ENCODE results near the gene KLRC1. TPM values are rescaled to one million over a fixed set of nuclear protein-coding genes. Genes with fewer than 3 reads are reported as not detected.
"Not testable (repeated sequence)": the region's sequence is repeated elsewhere in the genome, so short reads cannot be mapped to it uniquely, and the experiment has no call there.

The KLRC1 gene
- 3.7 TPM for polyA plus RNA-seq
- long read RNA-seq, donor 1, partial matches to known transcripts: 0 of 1 reads
- long read RNA-seq, donor 1, other reads (novel, unspliced or antisense): 0 of 1 reads
- long read RNA-seq, donor 2: 0 reads
- long read RNA-seq, donor 3: 0 reads
- long read RNA-seq, donor 4: 0 reads
- long read RNA-seq, donor 5: 0 reads
- long read RNA-seq, donor 6: 0 reads
- long read RNA-seq, donor 7: 0 reads
- long read RNA-seq, donor 8, partial matches to known transcripts: 0 of 4 reads
- long read RNA-seq, donor 8, other reads (novel, unspliced or antisense): 0 of 4 reads
- long read RNA-seq, donor 9: 0 reads
- long read RNA-seq, donor 10, partial matches to known transcripts: 0 of 1 reads
- long read RNA-seq, donor 10, other reads (novel, unspliced or antisense): 0 of 1 reads
- long read RNA-seq, donor 11: 0 reads

- no peak within 1 kb of the TSS for H3K4me3 ChIP-seq (ENCODE audit: low read length)
- H3K9me3 ChIP-seq (ENCODE audit: control insufficient read depth, low read depth, low read length): no peaks in the 10 kb centered on the region
- no peaks in the 10 kb centered on the region for H3K36me3 ChIP-seq (ENCODE audit: control insufficient read depth, insufficient read depth, low read length)
- H3K4me1 ChIP-seq (ENCODE audit: control insufficient read depth, insufficient read depth, low read length): no peaks in the 10 kb centered on the region
- no peaks in the 10 kb centered on the region for H3K27me3 ChIP-seq (ENCODE audit: control insufficient read depth, insufficient read depth, low read length)
- WGBS (ENCODE audit: insufficient coverage, low lambda C conversion rate): no CpG with 5 or more reads among the region's 2 CpGs
- H3K27ac ChIP-seq (ENCODE audit: low read length): no peak within 1 kb of the TSS
- DNase-seq: no peak
These were observed at the start of gene KLRC1 for GRCh38 chr12:10453156-10453555. KLRC1 (minus strand) TSS chr12:10453377; CDS start chr12:10451156, 2,221 bp downstream.

- Histone ChIP-seq H3K9me3 (ENCODE audit: control insufficient read depth, low read depth, low read length) (peaks cover 4% of the 10 kb centered on the region), H3K36me3 (ENCODE audit: control insufficient read depth, insufficient read depth, low read length) (no peaks in the 10 kb centered on the region), H3K27ac (ENCODE audit: low read length) (no peak overlapping the region), H3K27me3 (ENCODE audit: control insufficient read depth, insufficient read depth, low read length) (no peaks in the 10 kb centered on the region), H3K4me3 (ENCODE audit: low read length) (no peak overlapping the region), H3K4me1 (ENCODE audit: control insufficient read depth, insufficient read depth, low read length) (no peaks in the 10 kb centered on the region)
- no peak for DNase-seq
- WGBS (ENCODE audit: insufficient coverage, low lambda C conversion rate): 45% methylated on average over 3 of the region's 3 CpGs
These were observed 47.9 kb upstream of the KLRC1 start for GRCh38 chr12:10501030-10501429.

GRCh38 chr12:10498042-10498441 is 44.9 kb upstream of the KLRC1 start:
- Histone ChIP-seq H3K27me3 (ENCODE audit: control insufficient read depth, insufficient read depth, low read length) (no peaks in the 10 kb centered on the region), H3K4me1 (ENCODE audit: control insufficient read depth, insufficient read depth, low read length) (no peaks in the 10 kb centered on the region), H3K36me3 (ENCODE audit: control insufficient read depth, insufficient read depth, low read length) (no peaks in the 10 kb centered on the region), H3K4me3 (ENCODE audit: low read length) (no peak overlapping the region), H3K9me3 (ENCODE audit: control insufficient read depth, low read depth, low read length) (no peaks in the 10 kb centered on the region), H3K27ac (ENCODE audit: low read length) (no peak overlapping the region)
- WGBS (ENCODE audit: insufficient coverage, low lambda C conversion rate): no CpG with 5 or more reads among the region's 1 CpG
- no peak for DNase-seq

- Histone ChIP-seq H3K9me3 (ENCODE audit: control insufficient read depth, low read depth, low read length) (no peaks in the 10 kb centered on the region), H3K27me3 (ENCODE audit: control insufficient read depth, insufficient read depth, low read length) (no peaks in the 10 kb centered on the region), H3K4me1 (ENCODE audit: control insufficient read depth, insufficient read depth, low read length) (no peaks in the 10 kb centered on the region), H3K4me3 (ENCODE audit: low read length) (no peak overlapping the region), H3K36me3 (ENCODE audit: control insufficient read depth, insufficient read depth, low read length) (no peaks in the 10 kb centered on the region), H3K27ac (ENCODE audit: low read length) (no peak overlapping the region)
- DNase-seq: no peak
- no CpG with 5 or more reads among the region's 2 CpGs for WGBS (ENCODE audit: insufficient coverage, low lambda C conversion rate)
These were observed 44.4 kb upstream of the KLRC1 start for GRCh38 chr12:10497602-10498001.

GRCh38 chr12:10491766-10492165 is 38.6 kb upstream of the KLRC1 start:
- no peak overlapping the region for H3K4me3 ChIP-seq (ENCODE audit: low read length)
- H3K9me3 ChIP-seq (ENCODE audit: control insufficient read depth, low read depth, low read length): no peaks in the 10 kb centered on the region
- WGBS (ENCODE audit: insufficient coverage, low lambda C conversion rate): 91% methylated on average over 4 of the region's 4 CpGs
- H3K27me3 ChIP-seq (ENCODE audit: control insufficient read depth, insufficient read depth, low read length): no peaks in the 10 kb centered on the region
- DNase-seq: no peak
- no peaks in the 10 kb centered on the region for H3K4me1 ChIP-seq (ENCODE audit: control insufficient read depth, insufficient read depth, low read length)
- H3K36me3 ChIP-seq (ENCODE audit: control insufficient read depth, insufficient read depth, low read length): no peaks in the 10 kb centered on the region
- no peak overlapping the region for H3K27ac ChIP-seq (ENCODE audit: low read length)

- DNase-seq; H3K4me1 ChIP-seq (ENCODE audit: control insufficient read depth, insufficient read depth, low read length); H3K9me3 ChIP-seq (ENCODE audit: control insufficient read depth, low read depth, low read length); H3K27me3 ChIP-seq (ENCODE audit: control insufficient read depth, insufficient read depth, low read length); H3K27ac ChIP-seq (ENCODE audit: low read length); H3K4me3 ChIP-seq (ENCODE audit: low read length); H3K36me3 ChIP-seq (ENCODE audit: control insufficient read depth, insufficient read depth, low read length): not testable (repeated sequence)
- WGBS (ENCODE audit: insufficient coverage, low lambda C conversion rate): no CpG with 5 or more reads among the region's 2 CpGs
These were observed 34.2 kb upstream of the KLRC1 start for GRCh38 chr12:10487328-10487727.

GRCh38 chr12:10481901-10482300 is 28.7 kb upstream of the KLRC1 start:
- not testable (repeated sequence) for DNase-seq; H3K4me1 ChIP-seq (ENCODE audit: control insufficient read depth, insufficient read depth, low read length); H3K27ac ChIP-seq (ENCODE audit: low read length); H3K36me3 ChIP-seq (ENCODE audit: control insufficient read depth, insufficient read depth, low read length); H3K27me3 ChIP-seq (ENCODE audit: control insufficient read depth, insufficient read depth, low read length); H3K4me3 ChIP-seq (ENCODE audit: low read length); H3K9me3 ChIP-seq (ENCODE audit: control insufficient read depth, low read depth, low read length)
- no CpG with 5 or more reads among the region's 2 CpGs for WGBS (ENCODE audit: insufficient coverage, low lambda C conversion rate)

GRCh38 chr12:10472808-10473207 is 19.6 kb upstream of the KLRC1 start:
- not testable (repeated sequence) for DNase-seq; H3K4me3 ChIP-seq (ENCODE audit: low read length); H3K4me1 ChIP-seq (ENCODE audit: control insufficient read depth, insufficient read depth, low read length); H3K27me3 ChIP-seq (ENCODE audit: control insufficient read depth, insufficient read depth, low read length); H3K36me3 ChIP-seq (ENCODE audit: control insufficient read depth, insufficient read depth, low read length); H3K9me3 ChIP-seq (ENCODE audit: control insufficient read depth, low read depth, low read length); H3K27ac ChIP-seq (ENCODE audit: low read length)
- no CpG with 5 or more reads among the region's 5 CpGs for WGBS (ENCODE audit: insufficient coverage, low lambda C conversion rate)

GRCh38 chr12:10469701-10470100 is 16.5 kb upstream of the KLRC1 start:
- WGBS (ENCODE audit: insufficient coverage, low lambda C conversion rate): no CpG with 5 or more reads among the region's 1 CpG
- Histone ChIP-seq H3K9me3 (ENCODE audit: control insufficient read depth, low read depth, low read length) (no peaks in the 10 kb centered on the region), H3K4me1 (ENCODE audit: control insufficient read depth, insufficient read depth, low read length) (no peaks in the 10 kb centered on the region), H3K27ac (ENCODE audit: low read length) (no peak overlapping the region), H3K4me3 (ENCODE audit: low read length) (no peak overlapping the region), H3K36me3 (ENCODE audit: control insufficient read depth, insufficient read depth, low read length) (no peaks in the 10 kb centered on the region), H3K27me3 (ENCODE audit: control insufficient read depth, insufficient read depth, low read length) (no peaks in the 10 kb centered on the region)
- no peak for DNase-seq

- H3K4me3 ChIP-seq (ENCODE audit: low read length): no peak overlapping the region
- no CpG with 5 or more reads among the region's 4 CpGs for WGBS (ENCODE audit: insufficient coverage, low lambda C conversion rate)
- no peak for DNase-seq
- H3K27me3 ChIP-seq (ENCODE audit: control insufficient read depth, insufficient read depth, low read length): no peaks in the 10 kb centered on the region
- H3K27ac ChIP-seq (ENCODE audit: low read length): no peak overlapping the region
- H3K4me1 ChIP-seq (ENCODE audit: control insufficient read depth, insufficient read depth, low read length): no peaks in the 10 kb centered on the region
- H3K9me3 ChIP-seq (ENCODE audit: control insufficient read depth, low read depth, low read length): peaks cover 6% of the 10 kb centered on the region
- no peaks in the 10 kb centered on the region for H3K36me3 ChIP-seq (ENCODE audit: control insufficient read depth, insufficient read depth, low read length)
These were observed 13.1 kb upstream of the KLRC1 start for GRCh38 chr12:10466311-10466710.

- Histone ChIP-seq H3K27me3 (ENCODE audit: control insufficient read depth, insufficient read depth, low read length) (no peaks in the 10 kb centered on the region), H3K36me3 (ENCODE audit: control insufficient read depth, insufficient read depth, low read length) (no peaks in the 10 kb centered on the region), H3K27ac (ENCODE audit: low read length) (no peak overlapping the region), H3K4me1 (ENCODE audit: control insufficient read depth, insufficient read depth, low read length) (no peaks in the 10 kb centered on the region), H3K9me3 (ENCODE audit: control insufficient read depth, low read depth, low read length) (peaks cover 6% of the 10 kb centered on the region), H3K4me3 (ENCODE audit: low read length) (no peak overlapping the region)
- no CpG with 5 or more reads among the region's 3 CpGs for WGBS (ENCODE audit: insufficient coverage, low lambda C conversion rate)
- no peak for DNase-seq
These were observed 4.6 kb upstream of the KLRC1 start for GRCh38 chr12:10457760-10458159.

All from large intestine (tissue), 12 donors.